Stimulated activated CD8-positive, alpha-beta memory T cell treated with anti-CD3 and anti-CD28 coated beads, Interleukin-7, amount 100 ng/mL, for 4 hours (primary cell): ENCODE data around the gene CAV1.

ENCODE experiments used
- DNase-seq, 2 donors: peaks; one replicate each; pipeline ENCODE4 v3.0.0-alpha.2; 2020; ENCODE audit warnings: low read depth in 2 of 2

CAV1 gene

GRCh38 chr7:116557066-116557585 lies 32.3 kb downstream of the CAV1 start:
- no peak for DNase-seq

DNA sequence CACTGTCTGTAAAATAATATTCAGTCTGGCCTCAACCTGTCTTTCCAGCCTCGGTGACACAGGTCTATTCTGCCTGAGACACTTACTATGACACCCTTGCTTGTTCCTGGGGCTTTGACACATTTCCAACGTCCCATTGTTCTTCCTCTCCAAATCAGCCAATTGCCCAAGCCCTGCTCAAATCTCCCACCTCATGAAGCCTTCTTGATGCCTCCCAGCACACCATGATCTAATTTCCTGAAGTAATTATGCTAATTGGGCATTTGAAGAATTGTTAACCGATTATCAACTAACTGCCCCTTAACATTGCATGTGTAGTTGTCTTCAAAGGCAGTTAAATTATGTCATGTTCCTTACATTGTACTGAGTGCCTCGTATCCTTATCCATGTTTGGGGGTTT lies 33.1 kb downstream of the CAV1 start:
- no peak for DNase-seq

DNA sequence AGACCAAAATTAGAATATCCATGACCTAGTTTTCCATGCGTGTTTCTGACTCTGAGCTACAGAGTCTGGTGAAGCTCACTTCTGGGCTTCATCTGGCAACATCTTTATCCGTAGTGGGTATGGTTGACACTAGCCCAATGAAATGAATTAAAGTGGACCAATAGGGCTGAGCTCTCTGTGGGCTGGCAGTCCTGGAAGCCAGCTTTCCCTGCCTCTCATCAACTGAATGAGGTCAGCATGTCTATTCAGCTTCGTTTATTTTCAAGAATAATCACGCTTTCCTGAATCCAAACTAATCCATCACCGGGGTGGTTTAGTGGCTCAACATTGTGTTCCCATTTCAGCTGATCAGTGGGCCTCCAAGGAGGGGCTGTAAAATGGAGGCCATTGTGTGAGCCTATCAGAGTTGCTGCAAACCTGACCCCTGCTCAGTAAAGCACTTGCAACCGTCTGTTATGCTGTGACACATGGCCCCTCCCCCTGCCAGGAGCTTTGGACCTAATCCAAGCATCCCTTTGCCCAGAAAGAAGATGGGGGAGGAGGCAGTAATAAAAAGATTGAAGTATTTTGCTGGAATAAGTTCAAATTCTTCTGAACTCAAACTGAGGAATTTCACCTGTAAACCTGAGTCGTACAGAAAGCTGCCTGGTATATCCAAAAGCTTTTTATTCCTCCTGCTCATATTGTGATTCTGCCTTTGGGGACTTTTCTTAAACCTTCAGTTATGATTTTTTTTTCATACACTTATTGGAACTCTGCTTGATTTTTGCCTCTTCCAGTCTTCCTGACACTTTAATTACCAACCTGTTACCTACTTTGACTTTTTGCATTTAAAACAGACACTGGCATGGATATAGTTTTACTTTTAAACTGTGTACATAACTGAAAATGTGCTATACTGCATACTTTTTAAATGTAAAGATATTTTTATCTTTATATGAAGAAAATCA lies 35.5 kb downstream of the CAV1 start:
- DNase-seq = no peak

GRCh38 chr7:116561697-116562483 lies 37.1 kb downstream of the CAV1 start:
- DNase-seq = no peak

- no peak for DNase-seq
These were observed 37.8 kb downstream of the CAV1 start for GRCh38 chr7:116562529-116563121.

GRCh38 chr7:116565981-116566380 lies 41.1 kb downstream of the CAV1 start:
- no peak for DNase-seq

GRCh38 chr7:116566666-116567065 lies 41.8 kb downstream of the CAV1 start:
- no peak for DNase-seq

DNA sequence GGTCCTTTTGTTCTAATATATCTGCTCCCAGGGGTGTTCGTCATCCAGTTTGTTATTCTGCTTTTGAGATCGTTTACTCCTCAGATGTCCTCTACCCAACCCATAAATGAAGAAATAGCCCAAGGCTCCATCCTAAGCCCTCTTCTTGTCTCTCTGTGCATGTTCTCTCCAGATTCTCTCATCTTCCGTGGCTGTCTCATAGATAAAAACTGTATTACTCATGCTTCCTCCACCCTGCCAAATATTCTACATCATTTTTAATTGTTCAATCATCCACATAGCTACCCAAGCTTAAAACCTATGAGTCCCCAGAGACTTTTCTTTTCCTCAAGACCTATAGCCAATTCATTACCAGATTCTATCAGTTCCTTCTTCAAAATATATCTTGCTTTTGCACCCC lies 44.9 kb downstream of the CAV1 start:
- no peak for DNase-seq

DNA sequence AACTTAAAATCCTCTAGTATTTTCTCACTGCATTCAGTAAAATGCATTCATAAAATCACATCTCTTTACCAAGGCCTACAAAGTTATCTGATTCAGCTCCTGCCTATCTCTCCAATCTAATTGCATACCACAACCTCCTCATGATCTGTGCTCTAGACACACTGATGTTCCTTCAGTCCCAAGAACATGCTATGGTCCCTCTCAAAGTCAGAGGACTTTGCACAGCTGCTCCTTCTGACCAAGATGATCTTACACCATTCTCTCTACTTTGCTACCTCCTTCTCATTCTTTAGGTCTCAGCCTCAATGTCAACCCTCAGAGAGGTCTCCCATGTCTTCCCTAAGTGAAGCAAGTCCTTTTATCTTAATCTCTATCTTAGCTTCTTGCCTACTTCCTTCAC lies 45.5 kb downstream of the CAV1 start:
- DNase-seq = no peak

DNA sequence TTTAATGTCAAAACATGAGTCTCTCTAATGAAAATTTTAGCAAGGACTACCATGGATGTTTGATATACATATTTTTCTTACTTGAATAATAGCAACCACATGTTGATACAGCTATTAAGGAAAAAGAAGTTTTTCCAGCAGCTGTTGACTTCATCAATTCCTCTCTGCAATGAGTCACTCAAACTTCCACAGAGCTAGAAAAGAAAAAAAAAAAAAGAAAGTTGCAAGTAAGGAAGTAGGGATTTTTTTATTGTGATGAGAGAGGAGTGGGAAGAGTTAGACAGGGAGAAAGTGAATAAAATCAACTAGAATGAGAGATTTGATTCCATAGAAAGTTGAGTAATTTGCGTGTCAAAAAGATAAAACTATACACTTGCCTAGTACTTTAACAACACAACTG lies 46.2 kb downstream of the CAV1 start:
- no peak for DNase-seq

- no peak for DNase-seq
These were observed 46.7 kb downstream of the CAV1 start for GRCh38 chr7:116571552-116571951.

DNA sequence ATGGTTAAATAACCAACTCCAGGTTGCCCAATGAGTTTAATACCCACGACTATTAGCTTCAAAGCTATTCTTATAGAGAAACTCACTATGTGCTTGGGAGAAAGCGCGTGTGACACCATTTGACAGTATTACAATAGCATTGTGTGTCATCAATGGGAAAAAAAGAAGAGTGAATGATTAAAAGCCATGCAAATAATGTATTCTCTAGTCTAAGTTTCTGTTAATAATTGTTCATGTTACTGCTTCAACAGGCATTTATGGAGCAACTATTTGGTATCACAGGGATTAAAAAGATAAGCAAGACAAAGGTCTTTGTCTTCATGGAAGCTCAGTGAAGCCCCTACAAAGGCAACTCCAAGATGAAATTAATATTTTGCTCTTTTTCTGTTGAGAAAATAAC lies 47.2 kb downstream of the CAV1 start:
- no peak for DNase-seq

- DNase-seq = no peak
These were observed 48.7 kb downstream of the CAV1 start for GRCh38 chr7:116573541-116573940.

DNA sequence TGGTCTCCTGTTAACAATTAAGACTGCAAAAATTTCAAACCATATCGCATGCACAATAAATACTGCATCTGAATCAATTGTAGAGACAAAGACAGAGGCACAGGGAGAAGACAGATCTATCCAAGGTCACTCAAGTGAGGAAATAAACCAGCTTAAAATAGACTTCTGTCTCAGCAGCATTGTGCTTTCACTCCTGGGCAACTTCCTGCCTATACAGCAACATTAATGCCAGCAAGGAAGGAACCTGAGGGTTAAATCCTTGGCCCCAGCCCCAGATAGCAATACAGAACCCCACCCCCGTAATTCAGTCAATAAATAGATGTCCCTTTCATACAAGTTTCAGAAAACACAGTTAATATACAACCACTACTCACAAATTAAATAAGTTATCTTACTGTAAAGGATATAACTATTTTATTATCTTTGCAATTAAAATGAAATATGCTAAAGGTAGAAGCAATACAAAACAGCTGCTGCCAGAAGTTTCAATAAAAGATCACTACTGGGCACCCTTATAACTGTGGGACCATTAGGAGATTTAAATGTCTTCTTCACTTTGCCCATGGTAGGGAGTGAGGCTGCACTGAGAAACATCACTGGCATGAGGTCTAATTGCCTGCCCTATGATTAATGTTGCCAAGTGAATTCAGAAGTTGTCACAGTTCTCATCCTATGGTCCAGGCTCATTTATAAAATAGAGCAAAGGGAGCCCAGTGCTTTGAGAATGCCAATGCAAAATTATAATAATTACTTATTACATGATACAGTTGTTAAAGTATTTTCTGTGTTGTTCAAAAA lies 49.4 kb downstream of the CAV1 start:
- DNase-seq = no peak

DNA sequence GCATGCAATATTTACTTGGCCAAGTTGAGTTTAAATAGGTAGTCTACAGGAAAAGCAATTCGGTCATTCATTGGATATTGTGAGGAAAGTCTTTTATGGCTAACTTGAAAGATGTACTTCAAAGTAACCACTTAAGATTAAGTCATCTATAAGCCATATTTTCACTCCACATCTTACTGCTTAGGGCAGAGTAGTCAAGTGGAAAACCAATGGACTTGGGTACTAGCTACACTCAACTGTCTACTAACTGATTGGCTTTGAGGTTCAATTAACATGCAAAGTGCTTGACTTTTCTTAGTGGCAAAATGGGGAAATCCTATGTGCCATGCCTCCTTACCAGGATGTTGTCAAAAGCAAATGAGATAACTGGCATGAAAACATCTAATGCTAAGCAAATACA lies 51.0 kb downstream of the CAV1 start:
- no peak for DNase-seq

DNA sequence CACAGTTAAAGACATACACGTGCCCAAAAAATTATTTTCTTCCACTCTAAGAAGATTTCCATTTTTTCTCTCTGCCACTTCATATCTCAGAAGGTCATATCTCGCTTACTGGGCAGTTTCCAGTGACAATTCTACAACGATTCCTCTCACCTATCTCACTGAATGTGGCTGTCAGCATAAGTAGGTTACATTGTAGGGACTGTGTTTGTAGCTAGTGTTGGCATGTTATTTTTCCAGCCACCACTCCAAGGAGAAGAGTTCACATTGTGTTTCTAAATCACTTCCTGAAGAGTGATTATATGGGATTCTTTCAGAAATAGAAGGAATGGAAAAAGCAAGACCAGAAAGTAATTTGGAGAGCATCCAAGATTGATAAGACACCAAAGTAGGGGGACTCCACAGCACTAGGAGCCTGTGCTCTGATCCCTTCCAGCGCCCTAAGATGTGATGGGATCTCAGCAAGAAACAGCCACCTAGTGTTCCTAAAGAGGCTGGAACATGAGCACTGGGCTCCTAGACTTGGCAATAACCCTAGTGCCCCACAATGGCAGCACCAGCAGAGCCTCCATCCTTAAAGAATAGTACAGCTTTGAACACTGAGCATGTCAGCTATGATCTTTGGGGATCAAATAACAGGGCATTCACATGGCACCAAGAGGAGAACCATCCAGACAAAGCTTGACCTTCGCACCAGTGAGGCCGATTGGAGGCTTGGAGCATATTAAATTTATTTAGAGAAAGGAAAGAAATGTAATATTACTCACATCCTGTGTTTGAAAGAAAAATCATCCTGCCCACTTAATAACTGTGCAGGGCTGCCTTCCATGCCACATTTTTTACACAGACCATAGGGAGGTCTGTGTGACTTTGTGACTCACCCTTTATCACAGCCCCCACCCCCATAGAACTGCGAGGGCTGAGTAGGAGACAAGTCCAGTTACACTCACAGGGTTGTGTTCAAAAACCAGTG lies 51.8 kb downstream of the CAV1 start:
- no peak for DNase-seq

- no peak for DNase-seq
These were observed 52.6 kb downstream of the CAV1 start for GRCh38 chr7:116577320-116577871.

GRCh38 chr7:116578526-116578925 lies 53.7 kb downstream of the CAV1 start:
- DNase-seq = no peak

DNA sequence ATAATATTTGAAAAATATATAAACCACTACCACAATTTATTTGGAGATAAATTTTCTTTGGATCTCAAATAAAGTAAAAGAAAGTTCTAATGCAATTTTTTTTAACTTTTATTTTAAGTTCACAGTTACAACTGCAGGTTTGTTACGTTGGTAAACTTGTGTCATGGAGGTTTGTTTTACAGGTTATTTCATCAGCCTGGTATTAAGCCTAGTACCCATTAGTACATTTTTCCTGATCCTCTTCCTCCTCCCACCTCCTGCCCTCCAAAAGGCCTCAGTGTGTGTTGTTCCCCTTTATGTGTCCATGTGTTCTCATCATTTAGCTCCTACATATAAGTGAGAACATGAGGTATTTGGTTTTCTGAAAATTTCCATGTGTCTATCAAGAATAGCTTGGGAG lies 54.5 kb downstream of the CAV1 start:
- DNase-seq = no peak

DNA sequence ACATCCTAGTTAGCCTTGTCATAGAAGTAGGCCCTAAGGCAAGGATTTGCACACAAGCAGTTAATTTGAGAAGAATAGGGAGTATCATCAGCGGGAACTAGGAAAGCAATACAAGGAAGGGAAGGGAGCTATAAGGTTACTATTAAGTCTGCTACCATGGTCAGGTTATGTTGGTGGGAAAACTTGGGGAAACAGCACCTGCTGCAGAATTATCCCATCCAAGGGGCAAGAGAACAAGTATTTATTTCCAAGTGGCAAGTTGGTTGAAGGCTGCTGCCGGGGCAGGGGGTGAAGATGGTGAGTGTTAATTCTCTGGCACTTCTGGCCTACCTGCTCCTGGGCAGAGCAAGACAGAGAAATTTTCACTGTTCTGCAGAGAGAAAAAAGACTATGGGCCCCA lies 55.0 kb downstream of the CAV1 start:
- DNase-seq = no peak
